ENCODE measurements around the gene DHDDS. TPM values are rescaled to one million over a fixed set of nuclear protein-coding genes. Genes with fewer than 3 reads are reported as not detected.

DHDDS gene
- total and polyA plus RNA-seq, 2 of the 13 experiments (the other 11 are each of a cell fraction or from before 2014, with no cell fraction given), result 18.9 to 28.3 TPM

DNA sequence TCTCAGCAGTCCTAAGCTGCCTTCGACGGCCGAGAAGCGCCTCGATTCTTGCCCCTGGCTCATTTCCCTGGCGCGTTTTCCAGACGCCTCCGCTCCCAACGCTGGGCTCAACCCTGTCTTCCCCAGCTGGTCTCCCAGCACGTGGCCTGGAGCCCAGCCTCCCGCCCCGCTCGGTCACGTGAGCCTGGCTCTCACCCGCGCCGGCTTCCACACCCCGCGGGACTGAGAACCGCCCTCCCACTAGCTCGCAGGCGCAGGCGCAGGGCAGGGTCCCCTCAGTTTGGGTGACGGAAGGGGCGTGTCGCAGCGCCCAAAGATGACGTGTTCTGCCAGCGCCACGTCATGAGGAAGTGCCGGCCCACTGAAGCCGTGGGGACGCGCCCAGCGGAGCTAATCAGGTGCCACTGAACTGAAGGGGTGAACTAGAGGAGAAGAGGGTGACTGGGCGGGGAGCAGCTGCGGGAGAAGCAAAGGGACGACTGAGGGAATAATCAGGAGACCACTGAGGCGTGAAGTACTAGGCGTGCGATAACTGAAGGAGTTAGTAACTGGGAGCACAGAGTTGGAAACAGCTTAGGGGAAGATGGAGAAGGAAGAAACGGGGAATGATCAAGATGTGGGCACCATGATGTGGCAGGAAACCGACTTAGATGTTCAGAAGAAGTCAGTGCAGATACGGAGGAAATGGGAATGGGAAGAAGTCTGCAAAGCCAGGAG is at the start of gene DHDDS (continued):
- peak; percentile 87; the same call in 1 of the 2 replicates for TF ChIP-seq AKNA (CRISPR knock-in tag; IDR thresholded peaks at IDR 0.05; ENCODE audit: borderline replicate concordance)
- peak; percentile 97; the same call in 1 of the 2 replicates for TF ChIP-seq TRAFD1 (CRISPR knock-in tag; IDR thresholded peaks at IDR 0.05; ENCODE audit: borderline replicate concordance)
- 0 out of 2 replicates have a peak, but pooled peaks have one; percentile 34 for TF ChIP-seq GPN1 (CRISPR knock-in tag; IDR thresholded peaks at IDR 0.05; ENCODE audit: borderline replicate concordance)
- no peak for TF ChIP-seq ZFP37 (CRISPR knock-in tag; IDR thresholded peaks at IDR 0.05; ENCODE audit: borderline replicate concordance)
- TF ChIP-seq TFDP1 (CRISPR knock-in tag; IDR thresholded peaks at IDR 0.05; ENCODE audit: borderline replicate concordance), result peak; percentile 100
- TF ChIP-seq ZFP36L1 (CRISPR knock-in tag; IDR thresholded peaks at IDR 0.05), result peak; percentile 96
- peak; percentile 68 for TF ChIP-seq FOXA3 (CRISPR knock-in tag; IDR thresholded peaks at IDR 0.05)
- no peak for TF ChIP-seq HNRNPUL1 (IDR thresholded peaks at IDR 0.05; ENCODE audit: low read depth, low read length)
- TF ChIP-seq BCL6 (CRISPR knock-in tag; IDR thresholded peaks at IDR 0.05), result peak; percentile 69
- TF ChIP-seq ZNF639 (CRISPR knock-in tag; conservative IDR thresholded peaks at IDR 0.05), result peak; percentile 95
- TF ChIP-seq ZFY (CRISPR knock-in tag; IDR thresholded peaks at IDR 0.05), result peak; percentile 73
- peak; percentile 99 for TF ChIP-seq SRY (CRISPR knock-in tag; IDR thresholded peaks at IDR 0.05)
- TF ChIP-seq ZNF224 (CRISPR knock-in tag; IDR thresholded peaks at IDR 0.05), result peak; percentile 97; the same call in 1 of the 2 replicates
- no peak for TF ChIP-seq NFRKB (IDR thresholded peaks at IDR 0.05)
- no peak for TF ChIP-seq GLMP (CRISPR knock-in tag; IDR thresholded peaks at IDR 0.05; ENCODE audit: borderline replicate concordance)
- TF ChIP-seq HNRNPH1 (optimal IDR thresholded peaks at IDR 0.05; ENCODE audit: low read depth, low read length), result no peak
- TF ChIP-seq, protein P1, sequence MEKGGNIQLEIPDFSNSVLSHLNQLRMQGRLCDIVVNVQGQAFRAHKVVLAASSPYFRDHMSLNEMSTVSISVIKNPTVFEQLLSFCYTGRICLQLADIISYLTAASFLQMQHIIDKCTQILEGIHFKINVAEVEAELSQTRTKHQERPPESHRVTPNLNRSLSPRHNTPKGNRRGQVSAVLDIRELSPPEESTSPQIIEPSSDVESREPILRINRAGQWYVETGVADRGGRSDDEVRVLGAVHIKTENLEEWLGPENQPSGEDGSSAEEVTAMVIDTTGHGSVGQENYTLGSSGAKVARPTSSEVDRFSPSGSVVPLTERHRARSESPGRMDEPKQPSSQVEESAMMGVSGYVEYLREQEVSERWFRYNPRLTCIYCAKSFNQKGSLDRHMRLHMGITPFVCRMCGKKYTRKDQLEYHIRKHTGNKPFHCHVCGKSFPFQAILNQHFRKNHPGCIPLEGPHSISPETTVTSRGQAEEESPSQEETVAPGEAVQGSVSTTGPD (CRISPR knock-in tag; IDR thresholded peaks at IDR 0.05), result no peak
